ENCODE results near the gene EVL.
"Not testable (repeated sequence)": the region's sequence is repeated elsewhere in the genome, so short reads cannot be mapped to it uniquely, and the experiment has no call there.

EVL gene

GRCh38 chr14:100180671-100181070, 115.4 kb downstream of the EVL start:
- not testable (repeated sequence) for DNase-seq

- not testable (repeated sequence) for DNase-seq
Measured at GRCh38 chr14:100181876-100182551, 116.8 kb downstream of the EVL start.

GRCh38 chr14:100187247-100187833, 122.1 kb downstream of the EVL start:
- DNase-seq, result peak in 1 of 3 experiments; percentile 43

- no peak for DNase-seq
Measured at GRCh38 chr14:100188392-100189030, 123.3 kb downstream of the EVL start.

- DNase-seq, result no peak
Measured at GRCh38 chr14:100190126-100190525, 124.9 kb downstream of the EVL start.

GRCh38 chr14:100191584-100192249, 126.5 kb downstream of the EVL start:
- DNase-seq, result no peak

GRCh38 chr14:100192250-100192671, 127.0 kb downstream of the EVL start:
- DNase-seq, result peak in 2 of 3 experiments; percentile 67 to 70

- peak; percentile 99 to 100 (median 100) for DNase-seq
Measured at GRCh38 chr14:100192672-100193416, 127.6 kb downstream of the EVL start.

All from NCI-H1417 (cell line).